Panc1 (cell line): Measurements from ENCODE around the gene ROR1. TPM values are rescaled to one million over a fixed set of nuclear protein-coding genes. Genes with fewer than 3 reads are reported as not detected.
"Not testable (repeated sequence)": the region's sequence is repeated elsewhere in the genome, so short reads cannot be mapped to it uniquely, and the experiment has no call there.

Source experiments
- ATAC-seq: fragments of 200-7000 bp; cut with Tn5 transposase; 2 replicates; pipeline ENCODE4 v1.9.1; 2020; ENCODE audit warnings: mild to moderate bottlenecking, moderate library complexity
- BruUV-seq: library from RNA; stranded (reverse); fragments of 400-500 nt; replicated peaks from 2 replicates; lab custom pipeline; 2021; lab: Mats Ljungman, UMichigan
- CTCF ChIA-PET: fragments of 300-600 bp; sonication (Branson Sonifier 250); formaldehyde crosslinking; loops from one replicate; lab custom pipeline; 2022; ENCODE audit warnings: antibody characterized with exemption; lab: Charles Lee
- POLR2A ChIA-PET: fragments of 300-600 bp; sonication (Branson Sonifier 250); formaldehyde crosslinking; loops from one replicate; lab custom pipeline; 2022; ENCODE audit warnings: antibody characterized with exemption; lab: Charles Lee
- DNase-seq: peaks from one replicate; pipeline ENCODE4 v3.0.0-alpha.2; 2010; ENCODE audit warnings: low read depth, low spot score
- H3K27ac ChIP-seq: 2 replicates; pipeline ENCODE4 v1.5.1; 2011; ENCODE audit warnings: mild to moderate bottlenecking, low read length, inconsistent platforms
- H3K27me3 ChIP-seq: fragments of 200-500 bp; sonication (Bioruptor generic); 2 replicates; pipeline ENCODE4 v1.6.0; 2014; ENCODE audit warnings: low read length, inconsistent platforms; ENCODE audit not compliant: control insufficient read depth, insufficient read depth
- H3K36me3 ChIP-seq: fragments of 200-500 bp; sonication (Bioruptor generic); 2 replicates; pipeline ENCODE4 v1.5.1; 2014; ENCODE audit warnings: inconsistent platforms, mild to moderate bottlenecking, low read length, moderate library complexity; ENCODE audit not compliant: control insufficient read depth, insufficient read depth
- H3K4me1 ChIP-seq: 2 replicates; pipeline ENCODE4 v1.5.1; 2011; ENCODE audit warnings: inconsistent platforms, mild to moderate bottlenecking, low read length, moderate library complexity; ENCODE audit not compliant: control insufficient read depth, insufficient read depth
- H3K4me3 ChIP-seq, 2 experiments: 2 replicates each; pipeline ENCODE4 v1.5.1; 2011 to 2012; ENCODE audit warnings: low read depth in 2 of 2, low read length in 2 of 2, mild to moderate bottlenecking in 2 of 2, inconsistent platforms in 1 of 2, moderate library complexity in 1 of 2
- H3K9me3 ChIP-seq: fragments of 200-500 bp; sonication (Bioruptor generic); 2 replicates; pipeline ENCODE4 v1.5.1; 2014; ENCODE audit warnings: low read depth, mild to moderate bottlenecking, inconsistent platforms, low read length, moderate library complexity; ENCODE audit not compliant: control insufficient read depth, insufficient read depth
- POLR2AphosphoS5 ChIP-seq: IDR thresholded peaks from 2 replicates; pipeline ENCODE4 v1.6.1; 2012; ENCODE audit warnings: mild to moderate bottlenecking, low read depth, low read length, moderate library complexity
- REST ChIP-seq, 2 experiments: IDR thresholded peaks; 2 replicates each; pipeline ENCODE4 v1.6.1; 2011 to 2012; ENCODE audit warnings: low read depth in 2 of 2, control low read depth in 1 of 2, low read length in 1 of 2, mild to moderate bottlenecking in 1 of 2, moderate library complexity in 1 of 2; ENCODE audit not compliant: insufficient read depth in 1 of 2
- SIN3A ChIP-seq: IDR thresholded peaks from 2 replicates; pipeline ENCODE4 v1.6.1; 2012; ENCODE audit warnings: low read depth, mild to moderate bottlenecking, low read length, moderate library complexity, borderline replicate concordance; ENCODE audit not compliant: insufficient read depth
- TCF7L2 ChIP-seq: IDR thresholded peaks from 2 replicates; pipeline ENCODE4 v1.6.1; 2011; ENCODE audit warnings: mild to moderate bottlenecking, low read depth, low read length, inconsistent platforms
- in situ Hi-C: cut with HindIII; loops from 2 replicates; pipeline ENCODE4 v1.10.0; 2016; ENCODE audit warnings: low sequenced_read_pairs, low pct_unique_long_range_greater_than_20kb
- intact Hi-C: fragments of 100-400 bp; cut with micrococcal nuclease; formaldehyde crosslinking; loops from one replicate; pipeline ENCODE4 v1.10.0; 2022; ENCODE audit not compliant: unreplicated experiment
- total RNA-seq: library from RNA; stranded (reverse); gene quantifications from one replicate; pipeline ENCODE4 v1.2.1, GENCODE V29; 2021; ENCODE audit not compliant: unreplicated experiment
- TF ChIP-seq, protein P1 (sequence below): fragments of 450-650 bp; IDR thresholded peaks from 2 replicates; pipeline ENCODE4 v1.5.1; 2017; ENCODE audit warnings: mild to moderate bottlenecking

ROR1 gene
- total RNA-seq, 1 experiment from 2014 or later, result 19.3 TPM

DNA sequence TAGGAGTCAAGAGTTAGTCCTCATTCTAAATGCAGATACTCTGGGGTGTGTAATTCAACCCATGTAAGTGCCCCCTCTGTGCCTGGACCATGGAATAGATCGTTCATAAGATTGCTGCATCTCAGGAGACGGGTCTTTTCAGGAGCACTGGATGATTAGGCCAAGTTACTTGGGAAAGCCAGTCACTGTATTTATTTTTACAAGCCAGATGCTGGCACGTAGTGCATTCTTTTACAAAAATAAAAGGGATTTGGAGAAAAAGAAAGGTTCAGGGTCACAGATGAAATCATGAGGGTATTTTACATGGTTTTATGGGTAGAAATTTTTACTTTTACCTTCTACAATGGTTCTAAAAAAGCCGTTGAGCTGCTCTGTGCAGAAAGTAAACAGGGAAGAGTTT, 327.0 kb downstream of the ROR1 start:
- in situ Hi-C loops, result no loop called here
- no TSS peak for BruUV-seq
- no peak for ATAC-seq

DNA sequence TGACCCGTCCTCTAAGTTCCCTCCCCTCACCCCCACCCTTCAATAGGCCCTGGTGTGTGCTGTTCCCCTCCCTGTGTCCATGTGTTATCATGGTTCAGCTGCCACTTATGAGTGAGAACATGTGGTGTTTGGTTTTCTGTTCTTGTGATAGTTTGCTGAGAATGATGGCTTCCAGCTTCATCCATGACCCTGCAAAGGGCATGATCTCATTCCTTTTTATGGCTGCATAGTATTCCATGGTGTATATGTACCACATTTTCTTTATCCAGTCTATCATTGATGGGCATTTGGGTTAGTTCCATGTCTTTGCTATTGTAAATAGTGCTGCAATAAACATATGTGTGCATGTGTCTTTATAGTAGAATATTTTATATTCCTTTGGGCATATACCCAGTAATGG, 330.8 kb downstream of the ROR1 start:
- BruUV-seq, H3K4me3 ChIP-seq, DNase-seq, H3K9me3 ChIP-seq, H3K4me1 ChIP-seq, H3K36me3 ChIP-seq, POLR2A ChIA-PET, H3K27ac ChIP-seq, ATAC-seq, in situ Hi-C loops, H3K27me3 ChIP-seq, intact Hi-C loops, CTCF ChIA-PET: not testable (repeated sequence)

More for the DNA sequence above, 327.0 kb downstream of the ROR1 start:
- POLR2A ChIA-PET, result no interaction called here
- Histone ChIP-seq H3K9me3 (no peaks in the 10 kb centered on the region), H3K27me3 (no peaks in the 10 kb centered on the region), H3K4me3 (no peak overlapping the region), H3K27ac (no peak overlapping the region), H3K36me3 (no peaks in the 10 kb centered on the region), H3K4me1 (no peaks in the 10 kb centered on the region)
- intact Hi-C loops, result no loop called here
- CTCF ChIA-PET, result no interaction called here
- no peak for TF ChIP-seq SIN3A
- TF ChIP-seq, protein P1, sequence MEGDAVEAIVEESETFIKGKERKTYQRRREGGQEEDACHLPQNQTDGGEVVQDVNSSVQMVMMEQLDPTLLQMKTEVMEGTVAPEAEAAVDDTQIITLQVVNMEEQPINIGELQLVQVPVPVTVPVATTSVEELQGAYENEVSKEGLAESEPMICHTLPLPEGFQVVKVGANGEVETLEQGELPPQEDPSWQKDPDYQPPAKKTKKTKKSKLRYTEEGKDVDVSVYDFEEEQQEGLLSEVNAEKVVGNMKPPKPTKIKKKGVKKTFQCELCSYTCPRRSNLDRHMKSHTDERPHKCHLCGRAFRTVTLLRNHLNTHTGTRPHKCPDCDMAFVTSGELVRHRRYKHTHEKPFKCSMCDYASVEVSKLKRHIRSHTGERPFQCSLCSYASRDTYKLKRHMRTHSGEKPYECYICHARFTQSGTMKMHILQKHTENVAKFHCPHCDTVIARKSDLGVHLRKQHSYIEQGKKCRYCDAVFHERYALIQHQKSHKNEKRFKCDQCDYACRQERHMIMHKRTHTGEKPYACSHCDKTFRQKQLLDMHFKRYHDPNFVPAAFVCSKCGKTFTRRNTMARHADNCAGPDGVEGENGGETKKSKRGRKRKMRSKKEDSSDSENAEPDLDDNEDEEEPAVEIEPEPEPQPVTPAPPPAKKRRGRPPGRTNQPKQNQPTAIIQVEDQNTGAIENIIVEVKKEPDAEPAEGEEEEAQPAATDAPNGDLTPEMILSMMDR, result no peak
- TF ChIP-seq TCF7L2, result no peak
- no peak for TF ChIP-seq POLR2AphosphoS5
- TF ChIP-seq REST (IDR thresholded peaks at IDR 0.05; ENCODE audit: insufficient read depth in 1 of 2, low read depth in 2 of 2, low read length in 1 of 2), result no peak
- no peak for DNase-seq

DNA sequence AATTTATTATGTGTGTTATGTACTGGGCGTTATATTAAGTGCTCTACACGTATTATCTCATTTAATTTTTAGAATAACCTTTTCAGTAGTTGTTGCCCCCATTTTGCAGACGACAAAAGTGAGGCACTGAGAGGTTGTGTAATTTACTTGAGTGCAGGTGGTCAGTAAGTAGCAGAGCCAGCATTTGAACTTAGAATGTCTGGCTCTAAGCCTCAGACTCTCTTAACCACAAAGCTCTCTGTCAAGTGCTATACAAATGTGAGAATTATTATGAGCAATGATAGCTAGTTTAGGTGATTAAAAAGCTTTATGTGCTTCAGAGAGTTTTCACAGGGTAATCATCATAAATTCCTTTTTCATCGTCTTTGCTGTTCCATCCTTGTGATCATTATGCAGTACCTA, 333.3 kb downstream of the ROR1 start:
- no peak for DNase-seq
- H3K27me3 ChIP-seq, result no peaks in the 10 kb centered on the region
- intact Hi-C loops, result no loop called here
- no TSS peak for BruUV-seq
- no peaks in the 10 kb centered on the region for H3K9me3 ChIP-seq
- ChIA-PET POLR2A (no interaction called here), CTCF (no interaction called here)
- in situ Hi-C loops, result no loop called here
- no peaks in the 10 kb centered on the region for H3K4me1 ChIP-seq
- no peak for ATAC-seq
- no peak overlapping the region for H3K4me3 ChIP-seq
- H3K27ac ChIP-seq, result no peak overlapping the region
- no peaks in the 10 kb centered on the region for H3K36me3 ChIP-seq
- TF ChIP-seq POLR2AphosphoS5, result no peak
- TF ChIP-seq, protein P1, result no peak
- TF ChIP-seq TCF7L2, result no peak
